H1 (cell line): Measurements from ENCODE around the gene POLN. TPM values are rescaled to one million over a fixed set of nuclear protein-coding genes. Genes with fewer than 3 reads are reported as not detected.

ENCODE experiments used
- CTCF ChIA-PET: fragments of 300-600 bp; sonication (Branson Sonifier 250); formaldehyde crosslinking; loops from one replicate; lab custom pipeline; 2021; ENCODE audit not compliant: partially characterized antibody; lab: Charles Lee
- POLR2A ChIA-PET: fragments of 300-600 bp; sonication (Branson Sonifier 250); formaldehyde crosslinking; loops from one replicate; lab custom pipeline; 2021; ENCODE audit warnings: inconsistent platforms; ENCODE audit not compliant: partially characterized antibody; lab: Charles Lee
- DNase-seq, 2 experiments: peaks; one replicate each; pipeline versions ENCODE4 v3.0.0 to v3.0.0-alpha.2; 2010 to 2022; ENCODE audit warnings: low spot score in 2 of 2, low read depth in 1 of 2, mixed read lengths in 1 of 2
- FAIRE-seq: peaks from 2 replicates; lab custom pipeline; 2011; peaks lifted over from hg19 to GRCh38; lab: Jason Lieb, UNC
- H2AFZ ChIP-seq: 2 replicates; pipeline ENCODE4 v1.8.1; 2012; ENCODE audit warnings: low read length, inconsistent platforms
- H2AK5ac ChIP-seq: 2 replicates; pipeline ENCODE4 v1.6.1; 2013; ENCODE audit warnings: low read depth, low read length
- H2BK120ac ChIP-seq: replicated peaks from 2 replicates; pipeline ENCODE3; 2013; ENCODE audit warnings: low read depth, low read length, inconsistent platforms
- H2BK12ac ChIP-seq: 2 replicates; pipeline ENCODE4 v1.6.1; 2013; ENCODE audit warnings: low read depth, low read length
- H2BK15ac ChIP-seq: 2 replicates; pipeline ENCODE4 v1.6.1; 2013; ENCODE audit warnings: low read length
- H2BK20ac ChIP-seq: 2 replicates; pipeline ENCODE4 v1.6.1; 2013; ENCODE audit warnings: low read length
- H2BK5ac ChIP-seq: 2 replicates; pipeline ENCODE4 v1.6.1; 2013; ENCODE audit warnings: low read depth, low read length
- H3K14ac ChIP-seq: 2 replicates; pipeline ENCODE4 v1.6.1; 2013; ENCODE audit warnings: inconsistent platforms; ENCODE audit not compliant: insufficient read length
- H3K18ac ChIP-seq: 2 replicates; pipeline ENCODE4 v1.6.1; 2013; ENCODE audit warnings: low read length; ENCODE audit errors: extremely low read depth
- H3K23ac ChIP-seq: 2 replicates; pipeline ENCODE4 v1.6.1; 2013; ENCODE audit warnings: inconsistent platforms; ENCODE audit not compliant: insufficient read length
- H3K23me2 ChIP-seq: 2 replicates; pipeline ENCODE4 v1.6.1; 2013; ENCODE audit warnings: low read depth, low read length
- H3K27ac ChIP-seq: 2 replicates; pipeline ENCODE4 v1.6.1; 2011; ENCODE audit warnings: low read depth, low read length, inconsistent platforms
- H3K27me3 ChIP-seq, 4 experiments: replicated peaks in 1 of 4; 1 replicate in 1 of 4; 2 replicates in 3 of 4; pipeline versions ENCODE4 v1.6.1 to v1.8.1; 2011 to 2013; ENCODE audit warnings: low read length in 3 of 4, mild to moderate bottlenecking in 3 of 4, inconsistent platforms in 2 of 4, mixed read lengths in 2 of 4, moderate library complexity in 1 of 4; ENCODE audit not compliant: control insufficient read depth in 3 of 4, insufficient read depth in 3 of 4; ENCODE audit errors: extremely low read depth in 1 of 4
- H3K36me3 ChIP-seq, 4 experiments: 2 replicates each; pipeline versions ENCODE4 v1.6.1 to v1.8.1; 2011 to 2013; ENCODE audit warnings: mild to moderate bottlenecking in 4 of 4, low read length in 3 of 4, moderate library complexity in 2 of 4, control low read depth in 1 of 4, inconsistent platforms in 1 of 4; ENCODE audit not compliant: insufficient read depth in 4 of 4, control insufficient read depth in 2 of 4
- H3K4ac ChIP-seq: replicated peaks from 2 replicates; pipeline ENCODE3; 2013; ENCODE audit warnings: low read length, low read depth, mixed read lengths, inconsistent platforms; ENCODE audit not compliant: insufficient read length
- H3K4me1 ChIP-seq, 4 experiments: replicated peaks in 1 of 4; 1 replicate in 1 of 4; 2 replicates in 3 of 4; pipeline versions ENCODE4 v1.6.1 to v1.8.1; 2011 to 2013; ENCODE audit warnings: low read length in 3 of 4, inconsistent platforms in 2 of 4, mixed read lengths in 1 of 4; ENCODE audit not compliant: insufficient read depth in 4 of 4, control insufficient read depth in 3 of 4
- H3K4me2 ChIP-seq, 2 experiments: 2 replicates each; pipeline versions ENCODE4 v1.6.1 to v1.8.1; 2011 to 2013; ENCODE audit warnings: low read depth in 2 of 2, low read length in 2 of 2, control low read depth in 1 of 2, inconsistent platforms in 1 of 2, mild to moderate bottlenecking in 1 of 2; ENCODE audit not compliant: insufficient read depth in 1 of 2
- H3K4me3 ChIP-seq, 4 experiments: fragments of 200-600, 300-600 bp in 1 of 4; sonication (generic), shearing (Covaris generic), sonication (Bioruptor Twin) in 1 of 4; 2 replicates each; pipeline versions ENCODE4 v1.5.1 to v1.8.1; 2011 to 2016; ENCODE audit warnings: low read length in 4 of 4, low read depth in 3 of 4, control low read depth in 2 of 4, inconsistent platforms in 2 of 4, mild to moderate bottlenecking in 2 of 4, mixed read lengths in 1 of 4, moderate library complexity in 1 of 4; ENCODE audit not compliant: insufficient read depth in 2 of 4; ENCODE audit errors: extremely low read depth in 1 of 4
- H3K56ac ChIP-seq: replicated peaks from 2 replicates; pipeline ENCODE3; 2013; ENCODE audit warnings: low read depth, mild to moderate bottlenecking, mixed read lengths, low read length, inconsistent platforms; ENCODE audit not compliant: insufficient read length
- H3K79me1 ChIP-seq: 2 replicates; pipeline ENCODE4 v1.6.1; 2013; ENCODE audit warnings: low read depth, low read length, control low read depth
- H3K79me2 ChIP-seq, 2 experiments: 2 replicates each; pipeline versions ENCODE4 v1.6.1 to v1.8.1; 2012 to 2013; ENCODE audit warnings: low read length in 2 of 2, mild to moderate bottlenecking in 2 of 2, inconsistent platforms in 1 of 2; ENCODE audit not compliant: insufficient read depth in 2 of 2, control insufficient read depth in 1 of 2
- H3K9ac ChIP-seq, 4 experiments: replicated peaks in 1 of 4; 1 replicate in 1 of 4; 2 replicates in 3 of 4; pipeline versions ENCODE4 v1.6.1 to v1.8.1; 2011 to 2013; ENCODE audit warnings: low read depth in 3 of 4, low read length in 3 of 4, control low read depth in 2 of 4, mild to moderate bottlenecking in 2 of 4, moderate library complexity in 2 of 4, inconsistent platforms in 1 of 4; ENCODE audit errors: extremely low read depth in 1 of 4
- H3K9me3 ChIP-seq, 2 experiments: 2 replicates each; pipeline versions ENCODE4 v1.6.1 to v1.8.1; 2012 to 2013; ENCODE audit warnings: mild to moderate bottlenecking in 2 of 2, moderate library complexity in 2 of 2, control low read depth in 1 of 2, inconsistent platforms in 1 of 2, low read depth in 1 of 2, low read length in 1 of 2, mixed read lengths in 1 of 2; ENCODE audit not compliant: insufficient read depth in 2 of 2
- H4K20me1 ChIP-seq, 2 experiments: replicated peaks in 1 of 2; 2 replicates each; pipeline versions ENCODE3 to v1.8.1; 2011 to 2013; ENCODE audit warnings: inconsistent platforms in 2 of 2, low read length in 2 of 2, mild to moderate bottlenecking in 1 of 2; ENCODE audit not compliant: insufficient read depth in 2 of 2, control insufficient read depth in 1 of 2
- H4K5ac ChIP-seq: 2 replicates; pipeline ENCODE4 v1.6.1; 2013; ENCODE audit warnings: low read length, low read depth, mixed read lengths, inconsistent platforms; ENCODE audit not compliant: insufficient read length
- H4K8ac ChIP-seq: 2 replicates; pipeline ENCODE4 v1.8.0; 2013; ENCODE audit warnings: mild to moderate bottlenecking, moderate library complexity, low read length, inconsistent platforms; ENCODE audit not compliant: insufficient read depth; ENCODE audit errors: extremely low read depth
- H4K91ac ChIP-seq: replicated peaks from 2 replicates; pipeline ENCODE3; 2013; ENCODE audit warnings: low read length, mixed read lengths, inconsistent platforms; ENCODE audit not compliant: insufficient read length
- CBX5 ChIP-seq: fragments of 300-800, 300-1000 bp; sonication (generic); IDR thresholded peaks from 2 replicates; pipeline ENCODE4 v1.7.1; 2016; ENCODE audit warnings: antibody characterized with exemption, low read length, low read depth
- WGBS, 2 experiments: shearing (Covaris generic) in 1 of 2; methylation state at CpG; one replicate each; pipeline versions ENCODE4 v1.1.6 to v1.1.7; 2013 to 2015; ENCODE audit warnings: low lambda C conversion rate in 2 of 2, mixed read lengths in 2 of 2, inconsistent platforms in 1 of 2, low coverage in 1 of 2, missing lambda C conversion rate in 1 of 2; ENCODE audit not compliant: insufficient replicate concordance in 2 of 2, insufficient coverage in 1 of 2, insufficient read length in 1 of 2; ENCODE audit errors: extremely low coverage in 1 of 2, missing lambda C conversion rate in 1 of 2; 5-methylcytosine and 5-hydroxymethylcytosine counted together
- polyA plus RNA-seq, 7 experiments: library from polyadenylated mRNA; depleted of rRNA in 3 of 7; stranded (reverse) in 5 of 7; unstranded in 2 of 7; fragments of >200 nt in 5 of 7; fragments of 200-250 nt in 2 of 7; gene quantifications; 1 replicate in 5 of 7; 2 replicates in 1 of 7; 4 replicates in 1 of 7; pipeline versions ENCODE4 v1.2.1 to v1.2.3, GENCODE V29; 2011 to 2013; ENCODE audit warnings: missing spikeins in 2 of 7, mixed read lengths in 2 of 7
- total RNA-seq: library from RNA; stranded (reverse); fragmentation: NEBNext Ultra II Directional; extraction: Animal tissue kit (Norgen Biotek cat#: 25700); gene quantifications from 2 replicates; pipeline ENCODE4 v1.2.1, GENCODE V29; 2021

POLN gene
- total and polyA plus RNA-seq, 2 of the 8 experiments (the other 6 are each of a cell fraction or from before 2014, with no cell fraction given) = 0.98 to 1.5 TPM

DNA sequence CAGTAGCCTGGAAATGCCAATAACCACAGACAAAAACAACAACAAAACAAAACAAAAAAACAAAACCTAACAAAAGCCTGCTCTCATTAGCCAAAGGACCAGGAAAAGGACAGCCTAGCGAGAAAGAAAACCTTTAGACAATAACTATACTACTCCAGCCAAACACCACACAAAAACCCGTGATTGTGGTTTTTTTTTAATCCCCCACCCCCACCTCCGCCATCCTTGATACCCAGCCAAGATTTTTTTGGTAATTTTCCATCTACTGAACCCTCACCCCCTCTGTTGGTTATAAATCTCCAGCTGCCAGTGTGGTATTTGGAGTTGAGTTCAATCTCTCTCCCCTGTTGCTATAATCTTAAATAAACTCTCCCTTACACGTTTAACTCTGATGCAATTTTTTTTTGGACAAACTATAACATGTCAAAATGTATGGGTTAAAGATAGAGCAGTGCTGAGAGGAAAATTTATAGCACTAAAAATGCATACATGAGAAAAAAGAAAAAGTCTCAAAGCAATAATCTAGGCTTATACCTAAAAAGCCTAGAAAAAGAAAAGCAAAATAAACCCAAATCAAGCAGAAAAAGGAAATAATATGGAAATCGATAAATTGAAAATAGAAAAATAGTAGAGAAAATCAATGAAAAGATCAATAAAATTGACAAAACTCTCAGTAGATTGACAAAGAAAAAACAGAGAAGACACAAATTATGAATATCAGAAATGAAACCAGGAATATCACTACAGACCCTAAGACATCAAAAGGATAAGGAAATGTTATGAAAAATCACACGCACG lies 99.1 kb downstream of the POLN start:
- peaks cover 21 to 76% (median 49%) of the 10 kb centered on the region in 4 experiments for H3K27me3 ChIP-seq
- WGBS, 2 experiments = 85% methylated on average over 7 of the region's 7 CpGs; no CpG with 5 or more reads in 1 of the 2 experiments
- no peak overlapping the region for H2BK5ac ChIP-seq
- no peak overlapping the region for H3K23ac ChIP-seq
- no peak overlapping the region for H3K9ac ChIP-seq
- H4K20me1 ChIP-seq = peaks cover 6 to 12% of the 10 kb centered on the region in 2 experiments
- CTCF ChIA-PET = interaction anchor here (0.6 to 0.7 kb wide), 2 partner anchors 312 to 1011 kb away, joined by 3 to 6 read pairs; no protein-coding TSS in a partner anchor
- H3K56ac ChIP-seq = no peak overlapping the region
- no peak for FAIRE-seq
- no peaks in the 10 kb centered on the region for H3K23me2 ChIP-seq
- no peak for TF ChIP-seq CBX5
- no peak overlapping the region for H3K18ac ChIP-seq
- no peak overlapping the region for H2AFZ ChIP-seq
- DNase-seq = no peak
- no peak overlapping the region for H4K8ac ChIP-seq
- H3K27ac ChIP-seq = no peak overlapping the region
- H3K9me3 ChIP-seq = no peaks in the 10 kb centered on the region
- peaks cover 0 to 5% (median 4%) of the 10 kb centered on the region in 4 experiments; a peak in 6 of 7 replicates for H3K4me1 ChIP-seq
- H3K36me3 ChIP-seq = no peaks in the 10 kb centered on the region
- no peak overlapping the region for H2BK20ac ChIP-seq
- no peak overlapping the region for H4K91ac ChIP-seq
- H3K79me2 ChIP-seq = no peaks in the 10 kb centered on the region
- no peak overlapping the region for H2BK120ac ChIP-seq
- no peak overlapping the region for H2BK15ac ChIP-seq
- POLR2A ChIA-PET = no interaction called here
- H3K4me2 ChIP-seq = no peak overlapping the region
- no peak overlapping the region for H4K5ac ChIP-seq
- H2AK5ac ChIP-seq = no peak overlapping the region
- H3K4me3 ChIP-seq = no peak overlapping the region
- H2BK12ac ChIP-seq = no peak overlapping the region
- no peak overlapping the region for H3K4ac ChIP-seq
- H3K79me1 ChIP-seq = no peaks in the 10 kb centered on the region
- no peak overlapping the region for H3K14ac ChIP-seq
